Suprapubic skin (tissue), 4 donors: Measurements from ENCODE around the gene ARHGAP32. TPM values are rescaled to one million over a fixed set of nuclear protein-coding genes. Genes with fewer than 3 reads are reported as not detected.

Source experiments
- DNase-seq, 2 donors: peaks; one replicate each; pipeline ENCODE4 v3.0.0-alpha.2; 2019; ENCODE audit warnings: low spot score in 2 of 2
- H3K27ac ChIP-seq: fragments of 200-600 bp; sonication (generic); one replicate; pipeline ENCODE4 v1.5.1; 2019
- H3K27me3 ChIP-seq: fragments of 200-600 bp; sonication (generic); one replicate; pipeline ENCODE4 v1.5.1; 2019
- H3K36me3 ChIP-seq: fragments of 200-600 bp; sonication (generic); one replicate; pipeline ENCODE4 v1.5.1; 2019
- H3K4me1 ChIP-seq: fragments of 200-600 bp; sonication (generic); one replicate; pipeline ENCODE4 v1.5.1; 2019
- H3K4me3 ChIP-seq: fragments of 200-600 bp; sonication (generic); one replicate; pipeline ENCODE4 v1.5.1; 2019; ENCODE audit warnings: mild to moderate bottlenecking
- H3K9me3 ChIP-seq: fragments of 200-600 bp; sonication (generic); one replicate; pipeline ENCODE4 v1.5.1; 2019
- CTCF ChIP-seq, 2 donors: fragments of 200-600 bp in 1 of 2; fragments of 450-650 bp in 1 of 2; sonication (generic) in 1 of 2; IDR thresholded peaks; one replicate each; pipeline ENCODE4 v1.5.1; 2016 to 2019; ENCODE audit warnings: antibody characterized with exemption in 2 of 2, mild to moderate bottlenecking in 1 of 2, moderate library complexity in 1 of 2
- EP300 ChIP-seq: sonication (generic); formaldehyde crosslinking; IDR thresholded peaks from one replicate; pipeline ENCODE4 v1.6.1; 2017; ENCODE audit warnings: antibody characterized with exemption
- POLR2A ChIP-seq, 2 donors: fragments of 450-650 bp; IDR thresholded peaks; one replicate each; pipeline ENCODE4 v1.6.1; 2017; ENCODE audit warnings: antibody characterized with exemption in 2 of 2, mild to moderate bottlenecking in 2 of 2, moderate library complexity in 2 of 2
- POLR2AphosphoS5 ChIP-seq, 3 donors: sonication (generic); formaldehyde crosslinking; IDR thresholded peaks; one replicate each; pipeline ENCODE4 v1.6.1; 2017; ENCODE audit warnings: antibody characterized with exemption in 3 of 3
- WGBS: methylation state at CpG from one replicate; pipeline ENCODE4 v1.1.5; 2018; 5-methylcytosine and 5-hydroxymethylcytosine counted together
- total RNA-seq, 4 donors: library from RNA; depleted of rRNA; stranded (reverse); fragments of >200 nt; gene quantifications; one replicate each; pipeline ENCODE4 v1.1.0, GENCODE V29; 2016

ARHGAP32 gene
- total RNA-seq, 4 donors from 2014 or later, result 49.5 to 93.4 (median 62.1) TPM

DNA sequence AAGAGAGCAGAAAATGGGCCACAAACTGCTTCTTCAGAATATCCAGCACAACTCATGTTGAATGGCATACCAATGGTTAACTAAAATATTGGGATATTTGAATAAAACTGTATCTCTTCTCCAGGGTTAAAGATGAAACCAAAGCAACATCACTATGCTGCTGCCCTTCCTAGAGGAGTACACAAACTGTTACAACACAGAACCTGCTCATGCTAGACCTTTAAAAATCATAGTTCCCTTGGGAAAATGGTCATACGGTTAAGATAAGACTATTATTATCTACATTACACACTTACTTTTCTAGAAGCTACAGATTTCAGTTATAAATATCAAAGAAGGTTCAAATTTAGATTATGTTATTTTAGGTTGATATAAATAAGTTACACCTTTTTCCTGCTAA, 170.8 kb downstream of the ARHGAP32 start:
- H3K27ac ChIP-seq, result no peak overlapping the region
- TF ChIP-seq POLR2AphosphoS5 (IDR thresholded peaks at IDR 0.05) (no peak), CTCF (IDR thresholded peaks at IDR 0.05) (no peak), POLR2A (IDR thresholded peaks at IDR 0.05) (no peak), EP300 (no peak)
- H3K9me3 ChIP-seq, result no peaks in the 10 kb centered on the region
- WGBS, result 21% methylated on average over 1 of the region's 1 CpG
- peak overlapping the region; percentile 10 for H3K4me3 ChIP-seq
- peaks cover 35% of the 10 kb centered on the region for H3K4me1 ChIP-seq
- no peak for DNase-seq
- H3K36me3 ChIP-seq, result no peaks in the 10 kb centered on the region
- no peaks in the 10 kb centered on the region for H3K27me3 ChIP-seq

GRCh38 chr11:129018991-129019390, 173.1 kb downstream of the ARHGAP32 start:
- Histone ChIP-seq H3K4me1 (peaks cover 23% of the 10 kb centered on the region), H3K36me3 (no peaks in the 10 kb centered on the region), H3K27ac (no peak overlapping the region), H3K27me3 (no peaks in the 10 kb centered on the region), H3K9me3 (no peaks in the 10 kb centered on the region), H3K4me3 (no peak overlapping the region)
- WGBS, result 75% methylated on average over 2 of the region's 2 CpGs
- TF ChIP-seq POLR2A (IDR thresholded peaks at IDR 0.05) (no peak), CTCF (IDR thresholded peaks at IDR 0.05) (no peak), EP300 (no peak)
- DNase-seq, result no peak

DNA sequence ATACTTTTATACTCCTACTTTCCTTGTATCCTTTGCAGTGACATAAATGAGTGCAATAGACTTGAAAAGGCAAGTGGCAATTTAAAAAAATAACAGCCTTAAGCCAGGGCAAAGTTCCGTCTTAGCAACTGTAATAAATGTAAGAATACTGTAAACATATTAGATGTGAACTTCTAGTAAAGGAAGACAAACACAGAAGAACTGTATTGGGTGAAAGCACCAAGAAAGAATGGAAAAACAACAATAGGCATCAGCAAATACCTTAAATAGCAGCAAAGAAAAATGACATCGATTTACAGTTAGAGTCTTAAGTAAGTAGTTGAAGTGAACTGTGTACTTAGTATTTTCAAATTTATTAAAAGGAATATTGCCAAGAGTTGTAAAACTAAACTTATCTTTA, 174.0 kb downstream of the ARHGAP32 start:
- TF ChIP-seq EP300 (no peak), POLR2A (IDR thresholded peaks at IDR 0.05) (no peak), POLR2AphosphoS5 (IDR thresholded peaks at IDR 0.05) (no peak), CTCF (IDR thresholded peaks at IDR 0.05) (no peak)
- H3K4me3 ChIP-seq, result no peak overlapping the region
- H3K27ac ChIP-seq, result no peak overlapping the region
- H3K4me1 ChIP-seq, result peaks cover 23% of the 10 kb centered on the region
- DNase-seq, result no peak
- no peaks in the 10 kb centered on the region for H3K27me3 ChIP-seq
- no peaks in the 10 kb centered on the region for H3K9me3 ChIP-seq
- no peaks in the 10 kb centered on the region for H3K36me3 ChIP-seq
- 86% methylated on average over 2 of the region's 2 CpGs for WGBS

DNA sequence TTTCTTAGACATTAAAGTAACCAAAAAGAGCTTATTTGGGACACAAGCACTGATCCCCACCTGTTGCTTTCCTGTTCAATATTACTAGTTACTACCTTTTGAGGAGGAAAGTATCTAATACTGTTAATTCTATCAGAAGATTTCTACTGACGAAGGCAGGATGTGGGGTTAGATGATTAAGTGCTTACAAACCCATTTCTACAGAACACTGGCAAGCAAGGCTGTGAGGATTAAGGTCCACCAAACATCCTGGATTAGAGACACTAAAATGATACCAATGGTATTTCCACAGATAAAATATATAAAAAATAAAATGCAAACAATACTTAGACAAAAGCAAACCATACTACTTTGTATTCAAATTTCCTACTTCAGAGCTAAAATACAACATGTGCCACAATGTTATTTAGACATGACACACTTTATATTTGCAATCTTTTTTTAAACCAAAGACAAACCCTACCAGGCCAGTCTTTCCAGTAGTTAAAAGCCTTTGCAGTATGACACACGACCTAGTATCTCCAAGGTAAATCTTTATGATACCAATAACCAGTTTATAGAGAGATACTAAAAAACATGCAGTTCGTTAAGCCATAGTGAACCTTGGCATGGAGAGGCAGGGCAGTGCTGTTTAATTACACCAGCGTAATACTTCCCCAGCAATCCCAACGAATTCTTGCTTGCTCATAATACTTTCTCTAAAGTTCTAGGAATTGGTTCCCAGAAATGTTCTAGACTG, 178.2 kb downstream of the ARHGAP32 start:
- Histone ChIP-seq H3K9me3 (no peaks in the 10 kb centered on the region), H3K27ac (peak overlapping the region; percentile 10), H3K4me3 (no peak overlapping the region), H3K27me3 (no peaks in the 10 kb centered on the region), H3K36me3 (no peaks in the 10 kb centered on the region), H3K4me1 (peaks cover 5% of the 10 kb centered on the region)
- TF ChIP-seq POLR2AphosphoS5 (IDR thresholded peaks at IDR 0.05), result no peak
- no peak for TF ChIP-seq CTCF (IDR thresholded peaks at IDR 0.05)
- TF ChIP-seq EP300, result no peak
- no peak for TF ChIP-seq POLR2A (IDR thresholded peaks at IDR 0.05)
- WGBS, result 63% methylated on average over 5 of the region's 5 CpGs
- no peak for DNase-seq

DNA sequence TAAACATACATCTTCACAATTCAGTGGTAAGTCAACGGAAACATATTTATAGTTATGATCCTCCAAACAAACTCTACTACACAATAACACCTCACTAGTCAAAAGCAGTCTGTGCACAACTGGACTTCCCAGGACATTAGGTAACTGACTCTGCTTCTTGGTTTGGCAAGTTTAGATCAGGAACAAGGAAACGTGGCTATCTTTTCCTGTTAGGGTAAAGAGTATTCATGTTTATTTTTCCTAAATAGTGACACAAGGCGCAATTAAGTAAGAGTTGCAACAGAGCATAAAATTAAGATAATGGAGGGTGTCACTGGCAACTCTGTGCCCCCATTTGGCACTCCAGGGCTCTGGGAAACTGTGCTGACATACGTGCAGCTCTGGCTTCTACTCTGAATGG, 179.2 kb downstream of the ARHGAP32 start:
- TF ChIP-seq EP300 (no peak), POLR2A (IDR thresholded peaks at IDR 0.05) (no peak), POLR2AphosphoS5 (IDR thresholded peaks at IDR 0.05) (no peak), CTCF (IDR thresholded peaks at IDR 0.05) (no peak)
- no peak for DNase-seq
- Histone ChIP-seq H3K9me3 (no peaks in the 10 kb centered on the region), H3K27ac (no peak overlapping the region), H3K36me3 (no peaks in the 10 kb centered on the region), H3K4me3 (no peak overlapping the region), H3K4me1 (peaks cover 5% of the 10 kb centered on the region), H3K27me3 (no peaks in the 10 kb centered on the region)
- 85% methylated on average over 4 of the region's 4 CpGs for WGBS
